B cell (primary cell): ENCODE results near the gene VIPR2.

ENCODE experiments used
- EZH2 ChIP-seq: IDR thresholded peaks from 2 replicates; pipeline ENCODE4 v1.6.1; 2012; ENCODE audit warnings: borderline replicate concordance, low read depth, mild to moderate bottlenecking, moderate library complexity, low read length; ENCODE audit not compliant: insufficient read depth, poor library complexity, severe bottlenecking
- TF ChIP-seq, protein P1 (sequence below): fragments of 200-600 bp; IDR thresholded peaks from one replicate; pipeline ENCODE4 v1.8.0; 2022; ENCODE audit warnings: antibody characterized with exemption, mild to moderate bottlenecking

DNA sequence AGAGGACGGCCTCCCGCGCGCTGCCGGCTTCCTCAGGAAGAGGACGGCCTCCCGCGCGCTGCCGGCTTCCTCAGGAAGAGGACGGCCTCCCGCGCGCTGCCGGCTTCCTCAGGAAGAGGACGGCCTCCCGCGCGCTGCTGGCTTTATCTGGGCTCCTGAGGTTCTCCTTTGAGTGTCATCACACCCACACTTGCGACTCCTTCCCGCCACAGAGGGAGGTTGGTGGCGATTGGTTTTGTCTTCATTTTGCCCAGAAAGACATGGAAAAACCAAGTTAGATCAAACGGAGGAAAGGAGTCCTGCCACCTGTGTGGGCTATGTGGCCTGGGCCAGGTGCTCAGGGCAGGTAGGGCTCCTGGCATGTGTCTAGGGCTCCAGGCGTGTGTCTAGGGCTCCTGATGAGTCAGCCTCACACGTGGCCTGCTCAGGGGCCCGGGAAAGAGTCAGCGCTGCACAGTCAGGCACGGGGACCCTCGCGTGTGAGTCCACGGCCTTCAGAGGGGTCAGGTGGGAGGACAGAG lies 138.0 kb downstream of the VIPR2 start:
- TF ChIP-seq, protein P1, sequence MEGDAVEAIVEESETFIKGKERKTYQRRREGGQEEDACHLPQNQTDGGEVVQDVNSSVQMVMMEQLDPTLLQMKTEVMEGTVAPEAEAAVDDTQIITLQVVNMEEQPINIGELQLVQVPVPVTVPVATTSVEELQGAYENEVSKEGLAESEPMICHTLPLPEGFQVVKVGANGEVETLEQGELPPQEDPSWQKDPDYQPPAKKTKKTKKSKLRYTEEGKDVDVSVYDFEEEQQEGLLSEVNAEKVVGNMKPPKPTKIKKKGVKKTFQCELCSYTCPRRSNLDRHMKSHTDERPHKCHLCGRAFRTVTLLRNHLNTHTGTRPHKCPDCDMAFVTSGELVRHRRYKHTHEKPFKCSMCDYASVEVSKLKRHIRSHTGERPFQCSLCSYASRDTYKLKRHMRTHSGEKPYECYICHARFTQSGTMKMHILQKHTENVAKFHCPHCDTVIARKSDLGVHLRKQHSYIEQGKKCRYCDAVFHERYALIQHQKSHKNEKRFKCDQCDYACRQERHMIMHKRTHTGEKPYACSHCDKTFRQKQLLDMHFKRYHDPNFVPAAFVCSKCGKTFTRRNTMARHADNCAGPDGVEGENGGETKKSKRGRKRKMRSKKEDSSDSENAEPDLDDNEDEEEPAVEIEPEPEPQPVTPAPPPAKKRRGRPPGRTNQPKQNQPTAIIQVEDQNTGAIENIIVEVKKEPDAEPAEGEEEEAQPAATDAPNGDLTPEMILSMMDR = no peak
- no peak for TF ChIP-seq EZH2
